Body of pancreas (tissue), 4 donors: ENCODE measurements around the gene NCAM1. TPM values are rescaled to one million over a fixed set of nuclear protein-coding genes. Genes with fewer than 3 reads are reported as not detected.

Source experiments
- ATAC-seq: fragments of 150-250 bp; one replicate; pipeline ENCODE4 v1.9.1; 2016
- DNase-seq, 4 donors: peaks; one replicate each; pipeline ENCODE4 v3.0.0-alpha.2; 2019
- H3K27ac ChIP-seq, 4 donors: fragments of 200-600 bp; sonication (generic); 1 replicate in 3 of 4; 2 replicates in 1 of 4; pipeline versions ENCODE4 v1.5.1 to v1.6.1; 2016 to 2019; ENCODE audit warnings: mild to moderate bottlenecking in 1 of 4, mixed read lengths in 1 of 4, moderate library complexity in 1 of 4
- H3K27me3 ChIP-seq, 2 donors: fragments of 200-600 bp; sonication (generic); one replicate each; pipeline ENCODE4 v1.6.0; 2016; ENCODE audit warnings: mild to moderate bottlenecking in 1 of 2
- H3K36me3 ChIP-seq, 2 donors: fragments of 200-600 bp; sonication (generic); replicated peaks in 1 of 2; 2 replicates each; pipeline ENCODE4 v1.5.1; 2016; ENCODE audit warnings: low read depth in 2 of 2; ENCODE audit not compliant: insufficient read depth in 1 of 2
- H3K4me1 ChIP-seq: fragments of 200-600 bp; sonication (generic); one replicate; pipeline ENCODE4 v1.6.0; 2016
- H3K4me3 ChIP-seq, 2 donors: fragments of 200-600 bp; sonication (generic); 1 replicate in 1 of 2; 2 replicates in 1 of 2; pipeline ENCODE4 v1.5.1; 2016 to 2019
- H3K9me3 ChIP-seq, 3 donors: fragments of 200-600 bp; sonication (generic); 1 replicate in 2 of 3; 2 replicates in 1 of 3; pipeline ENCODE4 v1.5.1; 2016
- POLR2A ChIP-seq, 3 donors: fragments of 450-650 bp; IDR thresholded peaks; one replicate each; pipeline ENCODE4 v1.6.1; 2016; ENCODE audit warnings: antibody characterized with exemption in 3 of 3, mild to moderate bottlenecking in 2 of 3
- WGBS, 2 donors: methylation state at CpG; one replicate each; pipeline ENCODE4 v1.1.5; 2017; 5-methylcytosine and 5-hydroxymethylcytosine counted together
- intact Hi-C: fragments of 100-400 bp; cut with DNase I; formaldehyde crosslinking; loops from one replicate; pipeline ENCODE4 v1.15.1; 2023
- total RNA-seq, 2 donors: library from RNA; depleted of rRNA; stranded (reverse); fragments of >200 nt; gene quantifications; one replicate each; pipeline ENCODE4 v1.1.0, GENCODE V29; 2016
- TF ChIP-seq, protein P1 (sequence below), 7 experiments: fragments of 450-650 bp in 4 of 7; fragments of 200-600 bp in 3 of 7; sonication (generic) in 3 of 7; IDR thresholded peaks; one replicate each; pipeline ENCODE4 v1.5.1; 2016 to 2019; ENCODE audit warnings: antibody characterized with exemption in 7 of 7

The NCAM1 gene
- total RNA-seq, 2 donors from 2014 or later = 10.1 to 26.0 TPM

DNA sequence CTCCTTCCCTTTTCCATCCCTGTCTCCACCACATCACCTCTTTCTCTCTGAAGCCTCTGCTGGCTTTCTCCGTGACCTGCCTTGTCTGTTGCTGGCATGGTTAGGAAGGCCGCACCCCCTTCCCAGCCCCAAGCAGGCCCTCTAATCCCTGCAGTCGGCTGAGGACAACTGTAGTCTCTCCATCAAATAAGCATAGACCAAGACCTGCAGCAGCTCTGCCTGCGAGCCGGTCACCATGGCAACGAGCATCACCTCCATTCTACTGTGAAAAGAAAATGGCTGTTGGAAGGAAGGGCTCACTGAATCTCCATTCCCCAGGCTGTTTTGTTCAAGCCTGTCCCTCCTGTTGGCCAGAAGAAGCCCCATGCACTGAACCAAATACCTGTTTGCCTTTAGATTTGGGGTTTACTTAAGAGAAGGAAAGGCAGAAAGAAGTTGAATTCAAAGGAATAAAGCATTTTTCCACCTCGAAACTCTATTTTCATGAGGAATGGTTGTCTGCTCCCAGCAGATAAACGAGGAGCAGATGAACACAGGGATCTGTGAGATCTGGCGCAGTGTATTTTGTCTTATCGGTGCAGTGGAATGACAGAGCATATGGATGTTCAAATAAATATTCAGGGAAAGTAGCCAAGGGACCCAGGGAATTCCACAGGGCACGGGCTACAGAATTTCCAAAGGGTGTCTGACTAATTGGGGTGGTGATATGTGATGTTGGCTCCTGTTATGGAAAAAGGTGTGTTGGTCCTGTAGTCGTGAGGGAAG lies 240.0 kb downstream of the NCAM1 start:
- no peak for TF ChIP-seq POLR2A (IDR thresholded peaks at IDR 0.05)
- TF ChIP-seq, protein P1, sequence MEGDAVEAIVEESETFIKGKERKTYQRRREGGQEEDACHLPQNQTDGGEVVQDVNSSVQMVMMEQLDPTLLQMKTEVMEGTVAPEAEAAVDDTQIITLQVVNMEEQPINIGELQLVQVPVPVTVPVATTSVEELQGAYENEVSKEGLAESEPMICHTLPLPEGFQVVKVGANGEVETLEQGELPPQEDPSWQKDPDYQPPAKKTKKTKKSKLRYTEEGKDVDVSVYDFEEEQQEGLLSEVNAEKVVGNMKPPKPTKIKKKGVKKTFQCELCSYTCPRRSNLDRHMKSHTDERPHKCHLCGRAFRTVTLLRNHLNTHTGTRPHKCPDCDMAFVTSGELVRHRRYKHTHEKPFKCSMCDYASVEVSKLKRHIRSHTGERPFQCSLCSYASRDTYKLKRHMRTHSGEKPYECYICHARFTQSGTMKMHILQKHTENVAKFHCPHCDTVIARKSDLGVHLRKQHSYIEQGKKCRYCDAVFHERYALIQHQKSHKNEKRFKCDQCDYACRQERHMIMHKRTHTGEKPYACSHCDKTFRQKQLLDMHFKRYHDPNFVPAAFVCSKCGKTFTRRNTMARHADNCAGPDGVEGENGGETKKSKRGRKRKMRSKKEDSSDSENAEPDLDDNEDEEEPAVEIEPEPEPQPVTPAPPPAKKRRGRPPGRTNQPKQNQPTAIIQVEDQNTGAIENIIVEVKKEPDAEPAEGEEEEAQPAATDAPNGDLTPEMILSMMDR (IDR thresholded peaks at IDR 0.05) = no peak
- Histone ChIP-seq H3K9me3 (no peaks in the 10 kb centered on the region), H3K27ac (no peak overlapping the region), H3K27me3 (no peaks in the 10 kb centered on the region), H3K4me3 (no peak overlapping the region), H3K4me1 (no peaks in the 10 kb centered on the region), H3K36me3 (no peaks in the 10 kb centered on the region)
- DNase-seq = no peak
- WGBS, 2 donors = 61 to 70% methylated on average over 12 of the region's 12 CpGs
- no peak for ATAC-seq
- intact Hi-C loops = no loop called here

DNA sequence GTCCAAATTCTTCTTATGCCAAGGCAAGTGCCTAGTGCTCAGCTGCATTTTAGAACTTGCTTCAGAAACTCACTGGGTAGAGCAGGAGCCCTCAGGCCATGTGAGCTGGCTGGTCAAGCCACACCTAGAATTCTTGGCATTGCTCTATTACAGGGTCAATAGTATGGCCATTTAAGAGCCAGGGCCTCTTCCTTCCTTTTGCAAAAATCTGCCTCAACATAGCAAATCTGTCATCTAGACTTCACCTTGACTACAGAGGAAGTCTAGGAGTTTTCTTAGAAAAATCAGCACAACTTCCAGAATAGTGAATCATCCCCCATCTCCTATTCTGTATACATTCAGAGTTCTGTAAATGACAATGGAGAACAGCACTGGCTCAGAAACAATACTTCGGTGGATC lies 241.2 kb downstream of the NCAM1 start:
- 78 to 91% methylated on average over 1 of the region's 1 CpG for WGBS, 2 donors
- H3K36me3 ChIP-seq = no peaks in the 10 kb centered on the region
- H3K4me3 ChIP-seq = no peak overlapping the region
- H3K4me1 ChIP-seq = no peaks in the 10 kb centered on the region
- intact Hi-C loops = no loop called here
- no peak for ATAC-seq
- no peaks in the 10 kb centered on the region for H3K9me3 ChIP-seq
- TF ChIP-seq, protein P1 (IDR thresholded peaks at IDR 0.05) = no peak
- TF ChIP-seq POLR2A (IDR thresholded peaks at IDR 0.05) = no peak
- H3K27me3 ChIP-seq = no peaks in the 10 kb centered on the region
- no peak overlapping the region for H3K27ac ChIP-seq
- no peak for DNase-seq

DNA sequence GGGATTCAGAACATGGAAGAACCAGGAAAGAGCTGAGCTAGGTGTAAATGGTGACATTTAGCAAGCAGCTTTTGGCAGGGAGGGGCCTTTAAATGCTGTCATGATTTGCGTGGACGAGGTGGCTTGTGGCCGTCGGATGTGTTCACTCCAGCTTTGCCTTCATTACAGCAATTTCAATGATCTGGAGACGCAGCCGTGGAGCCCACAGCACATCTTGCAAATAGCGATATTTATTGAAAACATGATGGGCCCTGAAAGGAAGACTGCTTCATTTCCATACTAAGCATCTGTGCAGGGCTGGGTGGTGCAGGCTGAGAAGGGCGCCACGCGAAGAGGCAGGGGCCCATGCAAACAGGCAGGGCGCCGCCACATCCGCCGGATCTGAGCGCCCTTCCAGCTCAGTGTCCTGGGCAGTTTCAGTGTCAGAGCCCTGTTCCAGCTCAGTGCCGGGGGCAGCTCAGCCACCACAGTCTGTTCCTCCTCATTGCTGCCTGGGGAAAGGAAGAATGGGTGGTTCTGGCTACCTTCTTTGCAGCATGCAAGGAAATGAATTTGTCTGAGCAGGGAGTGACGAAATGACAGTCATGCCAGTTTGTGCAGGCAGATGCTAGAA lies 242.0 kb downstream of the NCAM1 start:
- DNase-seq (no peak), ATAC-seq (no peak)
- no peak overlapping the region for H3K27ac ChIP-seq
- no peaks in the 10 kb centered on the region for H3K36me3 ChIP-seq
- no peak overlapping the region for H3K4me3 ChIP-seq
- intact Hi-C loops = no loop called here
- no peak for TF ChIP-seq POLR2A (IDR thresholded peaks at IDR 0.05)
- TF ChIP-seq, protein P1 (IDR thresholded peaks at IDR 0.05) = no peak
- no peaks in the 10 kb centered on the region for H3K9me3 ChIP-seq
- no peaks in the 10 kb centered on the region for H3K27me3 ChIP-seq
- no peaks in the 10 kb centered on the region for H3K4me1 ChIP-seq
- WGBS, 2 donors = 77 to 83% methylated on average over 17 of the region's 17 CpGs

DNA sequence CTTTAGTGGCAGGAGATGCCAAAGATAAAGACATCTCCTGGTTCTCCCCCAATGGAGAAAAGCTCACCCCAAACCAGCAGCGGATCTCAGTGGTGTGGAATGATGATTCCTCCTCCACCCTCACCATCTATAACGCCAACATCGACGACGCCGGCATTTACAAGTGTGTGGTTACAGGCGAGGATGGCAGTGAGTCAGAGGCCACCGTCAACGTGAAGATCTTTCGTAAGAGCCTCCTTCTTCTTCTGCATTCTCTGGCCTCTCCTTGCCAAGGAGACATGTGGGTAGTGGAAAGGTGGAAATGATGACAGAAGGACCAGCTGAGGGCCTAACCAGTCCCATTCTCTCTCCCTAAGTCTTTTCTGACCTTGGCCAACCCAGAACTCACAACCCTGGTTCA lies 243.1 kb downstream of the NCAM1 start:
- no peaks in the 10 kb centered on the region for H3K4me1 ChIP-seq
- intact Hi-C loops = no loop called here
- DNase-seq (peak in 1 of 4 donors; percentile 24), ATAC-seq (no peak)
- no peak overlapping the region for H3K27ac ChIP-seq
- H3K9me3 ChIP-seq = no peaks in the 10 kb centered on the region
- no peak overlapping the region for H3K4me3 ChIP-seq
- H3K27me3 ChIP-seq = no peaks in the 10 kb centered on the region
- TF ChIP-seq, protein P1 (IDR thresholded peaks at IDR 0.05) = no peak
- no peak for TF ChIP-seq POLR2A (IDR thresholded peaks at IDR 0.05)
- no peaks in the 10 kb centered on the region for H3K36me3 ChIP-seq
- WGBS, 2 donors = 72 to 85% methylated on average over 10 of the region's 10 CpGs
